ENCODE measurements around the gene SEBOX. TPM values are rescaled to one million over a fixed set of nuclear protein-coding genes. Genes with fewer than 3 reads are reported as not detected.

The SEBOX gene
- total RNA-seq, 2 donors from 2014 or later: not detected

DNA sequence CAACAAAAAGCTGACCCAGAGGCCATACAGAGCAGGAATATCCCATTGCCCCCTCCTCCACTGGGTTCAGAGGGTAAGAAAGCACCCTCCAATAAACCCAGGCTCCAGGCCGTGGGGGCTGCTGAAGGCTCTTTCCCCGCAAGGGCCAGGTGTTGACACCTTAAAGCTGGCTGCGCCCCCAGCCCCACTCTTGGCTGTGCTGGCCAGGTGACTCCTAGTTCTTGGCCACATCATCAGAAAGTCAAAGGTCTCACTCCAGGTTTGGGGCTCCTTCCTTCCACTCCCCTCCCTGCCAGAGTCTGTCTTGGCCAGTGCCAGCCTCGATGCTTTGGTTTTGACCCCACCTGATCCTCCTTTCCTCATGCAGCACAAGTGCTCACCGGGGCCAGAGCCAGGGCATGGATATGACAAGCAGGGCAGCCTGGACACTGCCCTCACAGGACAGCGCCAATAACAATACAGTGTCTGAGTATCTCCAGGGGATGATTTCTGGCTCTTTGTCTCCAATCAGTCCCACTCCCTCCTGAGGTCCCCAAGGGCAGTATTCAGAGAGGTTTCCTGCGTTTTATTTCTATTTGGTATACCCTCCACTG is 32.8 kb upstream of the SEBOX start:
- Histone ChIP-seq H3K4me1 (no peaks in the 10 kb centered on the region), H3K27ac (no peak overlapping the region), H3K36me3 (replicated peaks in 1 of 2; ENCODE audit: insufficient read depth in 1 of 2, low read depth in 2 of 2) (peaks cover 0 to 19% of the 10 kb centered on the region in 2 donors), H3K4me3 (no peak overlapping the region), H3K9me3 (no peaks in the 10 kb centered on the region), H3K27me3 (no peaks in the 10 kb centered on the region)
- intact Hi-C loops (cut with DNase I): no loop called here
- TF ChIP-seq, protein P1, sequence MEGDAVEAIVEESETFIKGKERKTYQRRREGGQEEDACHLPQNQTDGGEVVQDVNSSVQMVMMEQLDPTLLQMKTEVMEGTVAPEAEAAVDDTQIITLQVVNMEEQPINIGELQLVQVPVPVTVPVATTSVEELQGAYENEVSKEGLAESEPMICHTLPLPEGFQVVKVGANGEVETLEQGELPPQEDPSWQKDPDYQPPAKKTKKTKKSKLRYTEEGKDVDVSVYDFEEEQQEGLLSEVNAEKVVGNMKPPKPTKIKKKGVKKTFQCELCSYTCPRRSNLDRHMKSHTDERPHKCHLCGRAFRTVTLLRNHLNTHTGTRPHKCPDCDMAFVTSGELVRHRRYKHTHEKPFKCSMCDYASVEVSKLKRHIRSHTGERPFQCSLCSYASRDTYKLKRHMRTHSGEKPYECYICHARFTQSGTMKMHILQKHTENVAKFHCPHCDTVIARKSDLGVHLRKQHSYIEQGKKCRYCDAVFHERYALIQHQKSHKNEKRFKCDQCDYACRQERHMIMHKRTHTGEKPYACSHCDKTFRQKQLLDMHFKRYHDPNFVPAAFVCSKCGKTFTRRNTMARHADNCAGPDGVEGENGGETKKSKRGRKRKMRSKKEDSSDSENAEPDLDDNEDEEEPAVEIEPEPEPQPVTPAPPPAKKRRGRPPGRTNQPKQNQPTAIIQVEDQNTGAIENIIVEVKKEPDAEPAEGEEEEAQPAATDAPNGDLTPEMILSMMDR (IDR thresholded peaks at IDR 0.05): no peak
- no peak for TF ChIP-seq POLR2A (IDR thresholded peaks at IDR 0.05)
- WGBS, 2 donors: 50 to 69% methylated on average over 4 to 7 of the region's 7 CpGs
- DNase-seq (no peak), ATAC-seq (no peak)

DNA sequence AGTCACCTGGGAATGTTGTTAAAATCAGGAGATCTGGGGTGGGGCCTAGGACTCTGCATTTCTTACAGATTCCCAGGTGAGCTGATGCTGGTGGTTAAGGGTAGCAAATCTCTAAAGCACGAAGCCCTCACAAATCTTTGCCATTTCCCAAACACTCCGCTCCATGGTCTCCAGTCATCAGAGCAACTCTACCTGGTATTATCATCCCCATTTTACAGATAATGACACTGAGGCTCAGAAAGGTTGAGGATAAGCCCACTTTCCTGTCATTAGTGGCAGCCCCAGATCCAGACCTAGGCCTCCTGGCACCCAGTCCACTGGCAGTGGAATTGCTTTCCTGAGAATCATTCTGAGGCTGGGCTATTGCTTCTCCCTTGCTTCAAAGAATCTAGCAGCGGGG is 32.3 kb upstream of the SEBOX start:
- Histone ChIP-seq H3K27ac (no peak overlapping the region), H3K4me1 (no peaks in the 10 kb centered on the region), H3K9me3 (no peaks in the 10 kb centered on the region), H3K27me3 (no peaks in the 10 kb centered on the region), H3K4me3 (no peak overlapping the region), H3K36me3 (replicated peaks in 1 of 2; ENCODE audit: insufficient read depth in 1 of 2, low read depth in 2 of 2) (peaks cover 0 to 21% of the 10 kb centered on the region in 2 donors)
- WGBS, 2 donors: 87 to 95% methylated on average over 3 of the region's 3 CpGs
- TF ChIP-seq, protein P1 (IDR thresholded peaks at IDR 0.05): no peak
- no peak for TF ChIP-seq POLR2A (IDR thresholded peaks at IDR 0.05)
- DNase-seq: no peak
- intact Hi-C loops (cut with DNase I): no loop called here
- ATAC-seq: no peak

DNA sequence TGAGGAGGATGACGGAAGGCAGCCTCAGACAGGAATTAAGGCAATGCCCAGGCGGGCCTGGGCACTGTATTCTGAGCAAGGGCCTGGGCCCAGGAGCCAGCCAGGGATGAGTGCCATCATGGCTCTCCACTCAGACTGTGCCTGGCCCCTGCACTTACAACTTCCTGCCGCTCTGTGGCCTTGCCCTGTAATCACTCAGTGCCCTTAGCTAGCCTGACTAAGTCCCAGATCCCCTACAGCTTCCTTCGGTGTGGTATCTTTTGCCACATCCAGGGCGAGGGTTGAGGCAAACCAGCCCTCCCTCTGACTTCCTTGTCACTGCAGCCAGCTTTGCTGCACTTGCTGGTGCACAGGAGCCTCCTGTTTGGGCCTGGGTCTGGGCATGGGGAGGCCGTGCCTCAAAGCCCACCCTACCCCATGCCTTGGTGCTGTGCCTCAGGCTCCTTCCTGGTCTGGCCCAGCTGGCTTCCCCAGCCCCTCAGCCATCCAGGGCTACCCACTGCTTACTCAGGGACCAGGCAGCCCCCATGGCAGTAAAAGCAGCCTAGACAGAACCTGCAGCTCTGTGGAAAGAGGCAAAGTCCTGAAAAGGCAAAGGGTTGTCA is 31.7 kb upstream of the SEBOX start:
- Histone ChIP-seq H3K36me3 (replicated peaks in 1 of 2; ENCODE audit: insufficient read depth in 1 of 2, low read depth in 2 of 2) (peaks cover 0 to 21% of the 10 kb centered on the region in 2 donors), H3K27ac (no peak overlapping the region), H3K27me3 (no peaks in the 10 kb centered on the region), H3K4me3 (no peak overlapping the region), H3K4me1 (no peaks in the 10 kb centered on the region), H3K9me3 (no peaks in the 10 kb centered on the region)
- DNase-seq: no peak
- TF ChIP-seq, protein P1 (IDR thresholded peaks at IDR 0.05): no peak
- TF ChIP-seq POLR2A (IDR thresholded peaks at IDR 0.05): no peak
- WGBS, 2 donors: 86 to 88% methylated on average over 4 to 6 of the region's 6 CpGs
- intact Hi-C loops (cut with DNase I): no loop called here
- no peak for ATAC-seq

- intact Hi-C loops (cut with DNase I): no loop called here
- Histone ChIP-seq H3K27ac (no peak overlapping the region), H3K27me3 (no peaks in the 10 kb centered on the region), H3K4me1 (no peaks in the 10 kb centered on the region), H3K9me3 (no peaks in the 10 kb centered on the region), H3K4me3 (no peak overlapping the region), H3K36me3 (replicated peaks in 1 of 2; ENCODE audit: insufficient read depth in 1 of 2, low read depth in 2 of 2) (peaks cover 0 to 20% of the 10 kb centered on the region in 2 donors)
- no peak for ATAC-seq
- 86 to 87% methylated on average over 4 to 6 of the region's 6 CpGs for whole genome bisulfite sequencing, 2 donors
- DNase-seq: no peak
- TF ChIP-seq, protein P1 (IDR thresholded peaks at IDR 0.05): no peak
- no peak for TF ChIP-seq POLR2A (IDR thresholded peaks at IDR 0.05)
Observed at GRCh38 chr17:28395968-28396367, 31.0 kb upstream of the SEBOX start.

- Histone ChIP-seq H3K27ac (no peak overlapping the region), H3K27me3 (no peaks in the 10 kb centered on the region), H3K9me3 (no peaks in the 10 kb centered on the region), H3K4me1 (no peaks in the 10 kb centered on the region), H3K4me3 (no peak overlapping the region), H3K36me3 (replicated peaks in 1 of 2; ENCODE audit: insufficient read depth in 1 of 2, low read depth in 2 of 2) (peaks cover 0 to 22% of the 10 kb centered on the region in 2 donors)
- intact Hi-C loops (cut with DNase I): no loop called here
- ATAC-seq (no peak), DNase-seq (no peak)
- WGBS, 2 donors: 50 to 51% methylated on average over 2 of the region's 2 CpGs
- TF ChIP-seq, protein P1 (IDR thresholded peaks at IDR 0.05): no peak
- TF ChIP-seq POLR2A (IDR thresholded peaks at IDR 0.05): no peak
Observed at GRCh38 chr17:28395426-28395825, 30.4 kb upstream of the SEBOX start.
